Ishikawa (cell line): ENCODE results near the gene EFHC2.

ENCODE experiments used
- CEBPB ChIP-seq: IDR thresholded peaks from 2 replicates; pipeline ENCODE4 v1.6.1; 2012
- CREB1 ChIP-seq: IDR thresholded peaks from 2 replicates; pipeline ENCODE4 v1.6.1; 2012; ENCODE audit warnings: low read depth
- EGR1 ChIP-seq: IDR thresholded peaks from 2 replicates; pipeline ENCODE4 v1.6.1; 2012
- EP300 ChIP-seq: IDR thresholded peaks from 2 replicates; pipeline ENCODE4 v1.6.1; 2012; ENCODE audit warnings: borderline replicate concordance
- FOXM1 ChIP-seq: IDR thresholded peaks from 2 replicates; pipeline ENCODE4 v1.6.1; 2012; ENCODE audit warnings: low read depth, borderline replicate concordance
- NFIC ChIP-seq: IDR thresholded peaks from 2 replicates; pipeline ENCODE4 v1.6.1; 2012
- RAD21 ChIP-seq: IDR thresholded peaks from 2 replicates; pipeline ENCODE4 v1.6.1; 2012; ENCODE audit warnings: low read depth
- TAF1 ChIP-seq: IDR thresholded peaks from 2 replicates; pipeline ENCODE4 v1.6.1; 2012; ENCODE audit warnings: low read depth, mild to moderate bottlenecking
- TCF12 ChIP-seq: IDR thresholded peaks from 2 replicates; pipeline ENCODE4 v1.6.1; 2012; ENCODE audit warnings: low read depth
- TEAD4 ChIP-seq: IDR thresholded peaks from 2 replicates; pipeline ENCODE4 v1.6.1; 2012
- YY1 ChIP-seq: IDR thresholded peaks from 2 replicates; pipeline ENCODE4 v1.6.1; 2012; ENCODE audit warnings: low read depth
- ZBTB7A ChIP-seq: IDR thresholded peaks from 2 replicates; pipeline ENCODE4 v1.6.1; 2012; ENCODE audit warnings: low read depth
- TF ChIP-seq, protein P1 (sequence below): IDR thresholded peaks from 2 replicates; pipeline ENCODE4 v1.6.1; 2012
- TF ChIP-seq, protein P2 (sequence below): IDR thresholded peaks from 2 replicates; pipeline ENCODE4 v1.6.1; 2012
- TF ChIP-seq, protein P3 (sequence below): IDR thresholded peaks from 2 replicates; pipeline ENCODE4 v1.6.1; 2012; ENCODE audit warnings: low read depth, mild to moderate bottlenecking

EFHC2 gene

DNA sequence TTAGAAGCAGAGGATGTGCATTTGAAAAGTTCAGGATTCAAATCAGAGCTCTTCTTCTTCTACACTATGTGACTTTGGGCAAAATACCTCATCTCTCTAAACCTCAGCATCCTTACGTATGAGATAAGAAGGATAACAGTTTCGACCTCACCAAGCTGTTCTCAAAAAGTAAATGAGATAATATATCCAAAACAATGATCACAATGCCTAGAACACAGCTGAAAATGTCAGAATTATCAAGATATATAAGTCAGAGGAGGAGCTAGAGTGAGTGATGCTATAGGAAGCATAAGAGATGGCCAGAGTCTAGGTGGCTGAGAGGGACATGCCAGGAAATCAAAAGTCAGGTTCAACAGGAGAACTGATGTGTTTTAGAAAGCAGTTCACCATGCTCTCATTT is 168.0 kb downstream of the EFHC2 start:
- no peak for TF ChIP-seq EP300
- TF ChIP-seq FOXM1, result no peak
- TF ChIP-seq EGR1, result no peak
- no peak for TF ChIP-seq TEAD4
- TF ChIP-seq, protein P1, sequence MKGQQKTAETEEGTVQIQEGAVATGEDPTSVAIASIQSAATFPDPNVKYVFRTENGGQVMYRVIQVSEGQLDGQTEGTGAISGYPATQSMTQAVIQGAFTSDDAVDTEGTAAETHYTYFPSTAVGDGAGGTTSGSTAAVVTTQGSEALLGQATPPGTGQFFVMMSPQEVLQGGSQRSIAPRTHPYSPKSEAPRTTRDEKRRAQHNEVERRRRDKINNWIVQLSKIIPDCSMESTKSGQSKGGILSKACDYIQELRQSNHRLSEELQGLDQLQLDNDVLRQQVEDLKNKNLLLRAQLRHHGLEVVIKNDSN, result no peak
- TF ChIP-seq YY1, result no peak
- TF ChIP-seq TCF12, result no peak
- no peak for TF ChIP-seq CREB1
- TF ChIP-seq, protein P2, sequence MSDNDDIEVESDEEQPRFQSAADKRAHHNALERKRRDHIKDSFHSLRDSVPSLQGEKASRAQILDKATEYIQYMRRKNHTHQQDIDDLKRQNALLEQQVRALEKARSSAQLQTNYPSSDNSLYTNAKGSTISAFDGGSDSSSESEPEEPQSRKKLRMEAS, result no peak
- TF ChIP-seq TAF1, result no peak
- no peak for TF ChIP-seq ZBTB7A
- TF ChIP-seq CEBPB, result no peak
- TF ChIP-seq NFIC, result no peak

DNA sequence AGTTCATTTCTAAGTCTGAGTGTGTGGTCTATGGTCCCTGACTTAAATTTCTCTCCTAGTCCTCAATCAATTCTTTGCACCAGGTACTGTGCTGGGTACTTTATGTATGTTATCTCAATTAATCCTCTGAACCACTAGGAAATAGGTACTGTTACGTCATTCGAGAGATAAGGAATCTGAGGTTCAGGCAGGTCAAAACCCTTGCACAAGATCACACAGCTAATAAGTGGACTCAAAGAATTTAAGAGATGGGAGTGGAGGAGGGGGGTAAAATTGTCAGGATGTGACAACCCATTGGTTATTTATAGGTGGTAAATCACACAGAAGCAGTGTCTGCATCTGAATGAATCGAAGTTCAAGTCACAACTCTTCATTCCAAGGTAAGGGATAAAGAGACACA is 169.4 kb downstream of the EFHC2 start:
- TF ChIP-seq TCF12 (no peak), YY1 (no peak), ZBTB7A (no peak), RAD21 (no peak), NFIC (no peak), EP300 (no peak), TEAD4 (no peak), CREB1 (no peak), FOXM1 (no peak)
- TF ChIP-seq, protein P2, result no peak
- TF ChIP-seq, protein P3, sequence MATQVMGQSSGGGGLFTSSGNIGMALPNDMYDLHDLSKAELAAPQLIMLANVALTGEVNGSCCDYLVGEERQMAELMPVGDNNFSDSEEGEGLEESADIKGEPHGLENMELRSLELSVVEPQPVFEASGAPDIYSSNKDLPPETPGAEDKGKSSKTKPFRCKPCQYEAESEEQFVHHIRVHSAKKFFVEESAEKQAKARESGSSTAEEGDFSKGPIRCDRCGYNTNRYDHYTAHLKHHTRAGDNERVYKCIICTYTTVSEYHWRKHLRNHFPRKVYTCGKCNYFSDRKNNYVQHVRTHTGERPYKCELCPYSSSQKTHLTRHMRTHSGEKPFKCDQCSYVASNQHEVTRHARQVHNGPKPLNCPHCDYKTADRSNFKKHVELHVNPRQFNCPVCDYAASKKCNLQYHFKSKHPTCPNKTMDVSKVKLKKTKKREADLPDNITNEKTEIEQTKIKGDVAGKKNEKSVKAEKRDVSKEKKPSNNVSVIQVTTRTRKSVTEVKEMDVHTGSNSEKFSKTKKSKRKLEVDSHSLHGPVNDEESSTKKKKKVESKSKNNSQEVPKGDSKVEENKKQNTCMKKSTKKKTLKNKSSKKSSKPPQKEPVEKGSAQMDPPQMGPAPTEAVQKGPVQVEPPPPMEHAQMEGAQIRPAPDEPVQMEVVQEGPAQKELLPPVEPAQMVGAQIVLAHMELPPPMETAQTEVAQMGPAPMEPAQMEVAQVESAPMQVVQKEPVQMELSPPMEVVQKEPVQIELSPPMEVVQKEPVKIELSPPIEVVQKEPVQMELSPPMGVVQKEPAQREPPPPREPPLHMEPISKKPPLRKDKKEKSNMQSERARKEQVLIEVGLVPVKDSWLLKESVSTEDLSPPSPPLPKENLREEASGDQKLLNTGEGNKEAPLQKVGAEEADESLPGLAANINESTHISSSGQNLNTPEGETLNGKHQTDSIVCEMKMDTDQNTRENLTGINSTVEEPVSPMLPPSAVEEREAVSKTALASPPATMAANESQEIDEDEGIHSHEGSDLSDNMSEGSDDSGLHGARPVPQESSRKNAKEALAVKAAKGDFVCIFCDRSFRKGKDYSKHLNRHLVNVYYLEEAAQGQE, result no peak

DNA sequence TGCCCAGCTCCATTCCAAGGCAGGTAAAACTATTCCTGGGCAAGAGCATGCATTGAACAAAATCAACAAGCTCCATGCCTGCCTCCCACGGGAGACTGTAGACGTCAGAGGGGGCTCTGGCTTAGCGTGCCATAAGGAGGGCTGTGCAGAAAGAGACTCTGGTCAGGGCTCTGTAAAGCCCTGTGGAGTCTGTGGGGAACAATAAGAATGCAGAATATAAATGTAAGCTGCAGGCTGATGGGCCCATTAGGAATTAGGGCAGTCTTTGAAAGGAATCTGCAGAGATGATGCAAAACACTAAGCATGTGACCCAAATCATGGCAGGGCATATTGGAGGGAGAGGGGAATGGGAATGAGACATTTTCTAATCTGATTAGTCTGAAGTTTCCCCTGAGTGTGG is 170.3 kb downstream of the EFHC2 start:
- no peak for TF ChIP-seq TCF12
- no peak for TF ChIP-seq YY1
- TF ChIP-seq, protein P2, result no peak
- no peak for TF ChIP-seq ZBTB7A
- no peak for TF ChIP-seq RAD21
- TF ChIP-seq, protein P1, result no peak
- TF ChIP-seq CEBPB, result no peak
- no peak for TF ChIP-seq TAF1
- TF ChIP-seq EGR1, result no peak
- no peak for TF ChIP-seq CREB1
- no peak for TF ChIP-seq NFIC

DNA sequence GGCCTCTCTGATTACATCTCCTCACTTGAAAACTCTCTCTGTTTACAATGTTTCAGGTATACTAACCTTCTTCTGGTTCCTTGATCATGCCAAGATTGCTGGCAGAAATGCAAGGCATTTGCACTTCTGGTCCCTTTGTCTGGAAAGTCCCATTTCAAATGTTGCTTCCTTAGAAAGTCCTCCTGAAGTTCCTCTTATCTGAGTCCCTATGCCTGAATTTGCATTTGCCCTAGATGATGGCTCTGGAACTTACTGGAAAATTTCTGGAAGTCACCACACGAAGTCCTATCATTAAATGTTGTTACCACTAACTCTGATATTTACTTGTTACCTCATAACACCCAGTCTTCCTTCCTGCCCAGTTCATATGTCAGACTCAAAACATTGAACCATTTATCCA is 176.4 kb downstream of the EFHC2 start:
- no peak for TF ChIP-seq TAF1
- TF ChIP-seq, protein P1, result no peak
- TF ChIP-seq RAD21, result no peak
- no peak for TF ChIP-seq YY1

DNA sequence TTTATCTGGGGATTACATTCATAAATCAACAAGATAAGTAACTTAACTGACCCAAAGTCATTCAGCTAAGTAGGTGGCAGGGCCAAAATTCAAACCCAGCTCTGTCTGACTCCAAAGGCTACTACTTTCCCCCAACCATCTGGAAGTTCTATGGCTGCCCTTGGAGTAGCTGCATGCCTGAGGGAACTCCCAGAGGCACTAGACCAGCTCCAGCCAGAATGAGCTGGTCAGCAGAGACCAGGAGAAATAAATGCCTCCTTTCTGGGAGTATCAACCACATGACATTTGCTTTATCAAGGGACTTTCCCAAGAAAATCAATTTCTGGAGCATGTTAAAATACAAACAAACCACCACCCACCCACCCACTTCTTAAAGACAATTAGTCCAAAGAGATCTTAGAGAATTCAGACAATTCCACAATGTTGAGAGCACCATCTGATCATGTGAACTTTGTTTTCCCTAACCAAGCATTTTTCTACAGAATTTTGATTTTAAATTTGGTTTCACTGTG is 180.5 kb downstream of the EFHC2 start:
- TF ChIP-seq TAF1 (no peak), EP300 (no peak), NFIC (no peak), RAD21 (no peak), CEBPB (no peak), YY1 (no peak)

DNA sequence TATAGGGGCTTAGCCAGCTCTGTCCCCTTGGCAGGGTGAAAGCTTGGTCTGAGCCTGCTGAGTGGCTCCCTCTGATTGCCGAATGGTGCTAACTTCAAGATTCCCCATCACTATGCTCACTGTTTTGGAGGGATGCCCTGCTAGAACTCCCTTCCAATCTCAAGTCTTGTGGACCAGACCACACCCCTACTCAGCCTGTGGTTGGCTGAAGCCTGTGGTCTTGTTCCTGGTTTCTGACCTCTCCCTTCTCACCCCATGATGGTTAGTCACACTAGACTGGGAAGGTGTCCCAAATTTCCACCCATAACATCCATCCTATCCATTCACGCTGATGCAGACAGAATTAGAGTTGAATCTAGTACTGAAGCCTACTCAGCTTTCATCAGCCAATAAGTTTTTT is 185.6 kb downstream of the EFHC2 start:
- TF ChIP-seq TCF12 (no peak), ZBTB7A (no peak), YY1 (no peak), TAF1 (no peak), EGR1 (no peak), CEBPB (no peak), CREB1 (no peak), NFIC (no peak), EP300 (no peak), FOXM1 (no peak)
- TF ChIP-seq, protein P2, result no peak
- TF ChIP-seq, protein P1, result no peak

DNA sequence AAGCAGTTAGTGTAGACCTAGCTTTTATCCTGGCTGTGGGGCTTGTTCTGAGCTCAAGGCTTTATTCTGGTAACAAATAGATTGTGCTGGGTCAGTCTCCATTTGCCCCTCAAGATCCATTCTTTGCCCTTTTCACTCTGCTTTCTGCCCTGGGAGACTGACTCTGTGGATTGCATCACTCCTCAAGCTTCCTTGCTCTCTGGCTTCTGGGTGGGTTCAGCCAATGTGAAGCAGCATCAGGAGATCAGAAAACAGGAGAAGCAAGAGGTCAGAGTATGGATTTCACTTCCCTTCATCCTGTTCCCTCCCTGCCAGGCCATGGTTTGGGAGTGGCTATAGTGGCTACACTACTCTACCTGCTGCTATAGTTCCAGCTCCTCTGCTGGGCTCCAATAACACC is 186.2 kb downstream of the EFHC2 start:
- no peak for TF ChIP-seq RAD21
- TF ChIP-seq ZBTB7A, result no peak
- no peak for TF ChIP-seq TEAD4
- TF ChIP-seq EGR1, result no peak
